ENCODE measurements around the gene THAP9. TPM values are rescaled to one million over a fixed set of nuclear protein-coding genes. Genes with fewer than 3 reads are reported as not detected.
A peak's percentile ranks its signal among the peaks of the same experiment; 100 is the strongest.

THAP9 gene
- total and polyA plus RNA-seq, 7 donors = 3.4 to 10.2 (median 7.6) TPM

DNA sequence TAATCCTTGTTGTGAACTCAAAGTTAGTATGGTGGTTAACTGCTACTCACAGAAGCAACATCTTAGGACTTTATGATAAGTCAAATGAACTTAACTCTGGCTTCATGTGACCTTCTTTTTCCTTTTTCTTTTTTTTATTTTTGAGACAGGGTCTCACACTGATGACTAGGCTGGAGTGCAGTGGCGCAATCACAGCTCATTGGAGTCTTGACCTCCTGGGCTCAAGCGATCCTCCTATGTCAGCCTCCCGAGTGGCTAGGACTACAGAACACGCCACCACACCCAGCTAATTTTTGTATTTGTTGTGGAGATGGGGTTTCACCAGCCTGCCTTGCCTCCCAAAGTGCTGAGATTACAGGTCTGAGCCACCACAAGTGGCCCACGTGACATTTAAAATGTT is 32.0 kb upstream of the THAP9 start:
- Histone ChIP-seq H3K4me3 (no peak overlapping the region), H3K27me3 (ENCODE audit: insufficient read depth in 3 of 3, low read length in 2 of 3) (no peaks in the 10 kb centered on the region), H3K27ac (no peak overlapping the region), H3K36me3 (ENCODE audit: insufficient read depth in 1 of 2, low read depth in 1 of 2) (peaks cover 19 to 100% of the 10 kb centered on the region in 2 donors), H3K4me1 (no peaks in the 10 kb centered on the region), H3K9me3 (no peaks in the 10 kb centered on the region)
- TF ChIP-seq, protein P1, sequence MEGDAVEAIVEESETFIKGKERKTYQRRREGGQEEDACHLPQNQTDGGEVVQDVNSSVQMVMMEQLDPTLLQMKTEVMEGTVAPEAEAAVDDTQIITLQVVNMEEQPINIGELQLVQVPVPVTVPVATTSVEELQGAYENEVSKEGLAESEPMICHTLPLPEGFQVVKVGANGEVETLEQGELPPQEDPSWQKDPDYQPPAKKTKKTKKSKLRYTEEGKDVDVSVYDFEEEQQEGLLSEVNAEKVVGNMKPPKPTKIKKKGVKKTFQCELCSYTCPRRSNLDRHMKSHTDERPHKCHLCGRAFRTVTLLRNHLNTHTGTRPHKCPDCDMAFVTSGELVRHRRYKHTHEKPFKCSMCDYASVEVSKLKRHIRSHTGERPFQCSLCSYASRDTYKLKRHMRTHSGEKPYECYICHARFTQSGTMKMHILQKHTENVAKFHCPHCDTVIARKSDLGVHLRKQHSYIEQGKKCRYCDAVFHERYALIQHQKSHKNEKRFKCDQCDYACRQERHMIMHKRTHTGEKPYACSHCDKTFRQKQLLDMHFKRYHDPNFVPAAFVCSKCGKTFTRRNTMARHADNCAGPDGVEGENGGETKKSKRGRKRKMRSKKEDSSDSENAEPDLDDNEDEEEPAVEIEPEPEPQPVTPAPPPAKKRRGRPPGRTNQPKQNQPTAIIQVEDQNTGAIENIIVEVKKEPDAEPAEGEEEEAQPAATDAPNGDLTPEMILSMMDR (IDR thresholded peaks at IDR 0.05) = no peak
- intact Hi-C loops (cut with DNase I) = no loop called here
- ATAC-seq (no peak), DNase-seq (no peak)
- WGBS, 3 donors = 97 to 100% (median 98%) methylated on average over 5 of the region's 5 CpGs

DNA sequence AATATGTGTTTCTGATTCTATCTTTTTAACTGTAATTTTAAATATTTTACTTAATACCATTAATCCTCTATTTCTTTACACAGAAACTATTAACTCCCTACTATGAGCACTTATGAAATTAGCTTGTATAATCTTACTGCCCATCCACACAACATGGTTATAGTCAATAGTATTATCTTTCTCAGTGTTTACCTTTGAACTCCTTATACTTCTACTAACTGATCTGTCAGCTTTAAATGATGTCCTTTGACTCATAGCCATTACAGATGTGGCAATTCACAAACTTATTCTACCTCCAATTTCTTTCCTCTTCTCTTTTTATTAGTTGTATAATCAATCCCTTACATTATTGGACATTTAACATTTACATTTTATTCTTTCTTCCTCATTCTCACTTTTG is 15.1 kb upstream of the THAP9 start:
- intact Hi-C loops (cut with DNase I) = no loop called here

DNA sequence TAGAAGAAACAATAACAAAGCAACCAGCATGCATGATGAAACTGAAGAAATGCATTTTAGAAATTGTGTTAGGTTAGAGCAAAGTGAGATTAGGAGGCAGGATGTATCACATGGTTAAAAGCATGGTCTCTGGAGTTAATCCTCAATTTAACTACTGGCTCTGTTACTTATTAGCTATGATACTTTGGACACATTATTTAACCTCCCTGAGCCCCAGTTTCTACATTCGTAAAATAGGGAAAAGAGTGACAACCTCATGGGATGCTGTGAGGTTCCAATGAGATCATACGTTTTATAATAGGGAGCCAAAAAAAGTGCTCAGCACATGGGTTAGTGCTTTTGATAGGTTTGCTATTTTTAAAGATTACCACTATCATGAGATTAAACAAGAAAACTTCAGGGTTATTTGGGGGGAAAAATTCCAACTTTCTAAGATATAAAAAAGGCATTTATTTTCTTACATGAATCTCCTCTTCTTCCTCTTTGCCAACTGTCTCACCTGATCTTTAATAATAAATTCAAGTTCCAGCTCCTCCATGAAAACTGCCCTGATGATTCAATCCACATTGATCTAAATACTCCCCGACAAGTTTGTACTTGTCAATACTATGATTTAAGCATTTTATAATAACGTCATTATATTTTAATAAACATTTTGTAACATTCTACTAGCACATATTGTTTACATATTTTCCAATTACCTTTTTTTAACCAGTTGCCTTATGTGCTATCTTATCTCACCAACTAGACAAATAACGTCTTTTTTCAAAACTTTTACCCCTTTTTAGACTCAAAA is 14.2 kb upstream of the THAP9 start:
- Histone ChIP-seq H3K4me3 (no peak overlapping the region), H3K9me3 (no peaks in the 10 kb centered on the region), H3K27me3 (ENCODE audit: insufficient read depth in 3 of 3, low read length in 2 of 3) (no peaks in the 10 kb centered on the region), H3K36me3 (ENCODE audit: insufficient read depth in 1 of 2, low read depth in 1 of 2) (peaks cover 0 to 12% of the 10 kb centered on the region in 2 donors), H3K27ac (peak overlapping the region; percentile 51), H3K4me1 (peaks cover 42% of the 10 kb centered on the region)
- intact Hi-C loops (cut with DNase I) = no loop called here
- 35 to 52% (median 37%) methylated on average over 5 of the region's 5 CpGs for WGBS, 3 donors
- no peak for DNase-seq
- no peak for ATAC-seq
- TF ChIP-seq, protein P1 (IDR thresholded peaks at IDR 0.05) = no peak

More for the DNA sequence above, 15.1 kb upstream of the THAP9 start:
- H3K27me3 ChIP-seq (ENCODE audit: insufficient read depth in 3 of 3, low read length in 2 of 3) = no peaks in the 10 kb centered on the region
- ATAC-seq (no peak), DNase-seq (no peak)
- H3K9me3 ChIP-seq = no peaks in the 10 kb centered on the region
- H3K4me3 ChIP-seq = no peak overlapping the region
- peak overlapping the region; percentile 51 for H3K27ac ChIP-seq
- H3K4me1 ChIP-seq = peaks cover 42% of the 10 kb centered on the region
- peaks cover 0 to 19% of the 10 kb centered on the region in 2 donors for H3K36me3 ChIP-seq (ENCODE audit: insufficient read depth in 1 of 2, low read depth in 1 of 2)
- TF ChIP-seq, protein P1 (IDR thresholded peaks at IDR 0.05) = no peak

DNA sequence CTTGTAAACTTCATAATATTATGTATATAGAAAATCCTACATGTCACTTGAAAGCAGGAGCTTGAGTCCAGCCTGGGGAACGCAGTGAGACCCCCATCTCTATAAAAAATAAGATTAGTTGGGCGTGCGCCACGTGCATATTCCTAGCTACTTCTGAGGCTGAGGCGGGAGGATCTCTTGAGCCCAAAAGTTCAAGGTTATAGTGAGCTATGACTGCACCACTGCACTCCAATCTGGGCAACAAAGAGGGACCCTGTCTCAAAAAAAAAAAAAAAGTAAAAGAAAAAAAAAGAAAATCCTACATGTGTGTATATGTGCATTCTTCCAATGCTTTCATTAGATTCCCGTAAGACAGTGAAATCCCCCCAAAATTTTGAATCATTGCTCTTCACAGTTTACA is 11.2 kb upstream of the THAP9 start:
- peak overlapping the region; percentile 66 for H3K4me3 ChIP-seq
- DNase-seq = no peak
- no peak for ATAC-seq
- H3K9me3 ChIP-seq = no peaks in the 10 kb centered on the region
- peak overlapping the region; percentile 86 for H3K27ac ChIP-seq
- H3K27me3 ChIP-seq (ENCODE audit: insufficient read depth in 3 of 3, low read length in 2 of 3) = no peaks in the 10 kb centered on the region
- 70 to 77% (median 76%) methylated on average over 6 of the region's 6 CpGs for WGBS, 3 donors
- peaks cover 5 to 17% of the 10 kb centered on the region in 2 donors for H3K36me3 ChIP-seq (ENCODE audit: insufficient read depth in 1 of 2, low read depth in 1 of 2)
- TF ChIP-seq, protein P1 (IDR thresholded peaks at IDR 0.05) = no peak
- peaks cover 49% of the 10 kb centered on the region for H3K4me1 ChIP-seq
- intact Hi-C loops (cut with DNase I) = no loop called here

All from psoas muscle (tissue), 8 donors.